ENCODE measurements around the gene FKBP1B. TPM values are rescaled to one million over a fixed set of nuclear protein-coding genes. Genes with fewer than 3 reads are reported as not detected.

FKBP1B gene
- total RNA-seq, 1 donor from 2014 or later = 38.1 TPM

DNA sequence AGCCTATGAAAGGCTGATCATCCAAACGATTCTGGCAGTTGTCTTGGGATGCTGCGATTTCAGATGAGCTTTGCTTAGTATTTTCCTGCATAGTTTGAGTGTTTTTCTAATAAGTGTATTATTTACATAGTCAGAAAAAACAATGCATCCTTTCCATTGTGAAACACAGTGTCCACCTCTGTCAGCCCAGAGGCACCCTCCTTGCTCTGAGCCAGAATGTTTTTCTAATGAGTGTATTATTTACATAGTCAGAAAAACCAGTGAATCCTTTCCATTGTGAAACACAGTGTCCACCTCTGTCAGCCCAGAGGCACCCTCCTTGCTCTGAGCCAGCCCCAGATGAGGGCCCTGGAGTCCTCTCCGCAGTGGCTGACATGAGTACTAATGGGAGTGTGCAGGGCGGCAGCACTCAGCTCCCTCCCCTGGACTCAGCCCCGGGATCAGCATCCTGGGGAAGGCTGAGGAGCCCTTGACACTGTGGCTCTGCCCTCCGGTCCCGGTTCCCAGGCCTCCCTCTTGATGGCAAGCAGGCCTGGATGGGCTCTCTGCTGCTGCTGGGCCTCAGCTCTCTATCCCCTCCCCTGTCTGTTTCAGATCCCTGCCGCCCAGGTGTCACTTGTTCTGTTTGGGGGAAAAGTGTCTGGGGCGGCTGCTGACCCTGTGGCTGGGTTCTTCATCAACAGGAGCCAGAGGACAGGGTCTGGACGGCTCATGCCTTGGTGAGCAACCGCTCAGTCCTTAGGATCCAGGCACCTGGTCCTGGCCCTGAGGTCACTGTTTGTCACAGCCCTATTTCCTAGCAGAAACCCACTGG lies 33.8 kb upstream of the FKBP1B start:
- Mint-ChIP-seq H3K36me3 (ENCODE audit: unreplicated experiment) (no peaks in the 10 kb centered on the region), H3K9me3 (ENCODE audit: unreplicated experiment) (peaks cover 8% of the 10 kb centered on the region), H3K4me1 (ENCODE audit: low read depth, unreplicated experiment) (no peaks in the 10 kb centered on the region), H3K27ac (ENCODE audit: unreplicated experiment) (no peak overlapping the region), H3K27me3 (ENCODE audit: unreplicated experiment) (peaks cover 5% of the 10 kb centered on the region), H3K4me3 (ENCODE audit: unreplicated experiment) (no peak overlapping the region)
- TF ChIP-seq, protein P1, sequence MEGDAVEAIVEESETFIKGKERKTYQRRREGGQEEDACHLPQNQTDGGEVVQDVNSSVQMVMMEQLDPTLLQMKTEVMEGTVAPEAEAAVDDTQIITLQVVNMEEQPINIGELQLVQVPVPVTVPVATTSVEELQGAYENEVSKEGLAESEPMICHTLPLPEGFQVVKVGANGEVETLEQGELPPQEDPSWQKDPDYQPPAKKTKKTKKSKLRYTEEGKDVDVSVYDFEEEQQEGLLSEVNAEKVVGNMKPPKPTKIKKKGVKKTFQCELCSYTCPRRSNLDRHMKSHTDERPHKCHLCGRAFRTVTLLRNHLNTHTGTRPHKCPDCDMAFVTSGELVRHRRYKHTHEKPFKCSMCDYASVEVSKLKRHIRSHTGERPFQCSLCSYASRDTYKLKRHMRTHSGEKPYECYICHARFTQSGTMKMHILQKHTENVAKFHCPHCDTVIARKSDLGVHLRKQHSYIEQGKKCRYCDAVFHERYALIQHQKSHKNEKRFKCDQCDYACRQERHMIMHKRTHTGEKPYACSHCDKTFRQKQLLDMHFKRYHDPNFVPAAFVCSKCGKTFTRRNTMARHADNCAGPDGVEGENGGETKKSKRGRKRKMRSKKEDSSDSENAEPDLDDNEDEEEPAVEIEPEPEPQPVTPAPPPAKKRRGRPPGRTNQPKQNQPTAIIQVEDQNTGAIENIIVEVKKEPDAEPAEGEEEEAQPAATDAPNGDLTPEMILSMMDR (IDR thresholded peaks at IDR 0.05; ENCODE audit: partially characterized antibody, unreplicated experiment) = no peak
- no peak for DNase-seq

DNA sequence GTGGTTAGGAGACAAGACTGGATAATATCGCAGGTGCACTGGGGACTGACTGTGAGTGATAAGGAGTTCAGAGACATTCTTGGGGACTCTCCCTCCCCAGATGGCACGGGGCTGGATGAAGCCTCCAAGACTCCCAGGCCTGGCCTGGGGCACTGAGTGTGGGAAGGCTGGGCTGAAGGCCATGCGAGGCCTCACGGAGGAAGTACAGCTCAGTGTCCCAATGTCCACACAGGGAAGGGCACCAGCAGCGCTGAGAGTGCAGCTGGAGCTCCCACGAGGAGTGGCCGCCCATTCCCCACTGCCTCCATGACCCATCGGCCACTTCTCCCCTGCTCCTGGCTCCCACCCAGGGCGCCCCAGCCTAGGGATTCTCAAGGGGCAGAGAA lies 33.2 kb upstream of the FKBP1B start:
- Mint-ChIP-seq H3K9me3 (ENCODE audit: unreplicated experiment) (peaks cover 8% of the 10 kb centered on the region), H3K36me3 (ENCODE audit: unreplicated experiment) (no peaks in the 10 kb centered on the region)
- TF ChIP-seq, protein P1 (IDR thresholded peaks at IDR 0.05; ENCODE audit: partially characterized antibody, unreplicated experiment) = no peak

GRCh38 chr2:24016853-24017703 lies 32.5 kb upstream of the FKBP1B start:
- TF ChIP-seq, protein P1 (IDR thresholded peaks at IDR 0.05; ENCODE audit: partially characterized antibody, unreplicated experiment) = no peak
- DNase-seq = no peak
- Mint-ChIP-seq H3K4me3 (ENCODE audit: unreplicated experiment) (no peak overlapping the region), H3K27me3 (ENCODE audit: unreplicated experiment) (peaks cover 4% of the 10 kb centered on the region), H3K27ac (ENCODE audit: unreplicated experiment) (no peak overlapping the region), H3K36me3 (ENCODE audit: unreplicated experiment) (no peaks in the 10 kb centered on the region), H3K4me1 (ENCODE audit: low read depth, unreplicated experiment) (no peaks in the 10 kb centered on the region), H3K9me3 (ENCODE audit: unreplicated experiment) (peaks cover 5% of the 10 kb centered on the region)

More for the DNA sequence above, 33.2 kb upstream of the FKBP1B start:
- Mint-ChIP-seq H3K27me3 (ENCODE audit: unreplicated experiment) (peaks cover 5% of the 10 kb centered on the region), H3K4me3 (ENCODE audit: unreplicated experiment) (no peak overlapping the region), H3K27ac (ENCODE audit: unreplicated experiment) (no peak overlapping the region), H3K4me1 (ENCODE audit: low read depth, unreplicated experiment) (no peaks in the 10 kb centered on the region)
- no peak for DNase-seq

GRCh38 chr2:24017711-24018110 lies 31.8 kb upstream of the FKBP1B start:
- TF ChIP-seq, protein P1 (IDR thresholded peaks at IDR 0.05; ENCODE audit: partially characterized antibody, unreplicated experiment) = no peak
- no peak overlapping the region for H3K27ac Mint-ChIP-seq (ENCODE audit: unreplicated experiment)
- no peaks in the 10 kb centered on the region for H3K4me1 Mint-ChIP-seq (ENCODE audit: low read depth, unreplicated experiment)
- H3K4me3 Mint-ChIP-seq (ENCODE audit: unreplicated experiment) = no peak overlapping the region
- peaks cover 4% of the 10 kb centered on the region for H3K27me3 Mint-ChIP-seq (ENCODE audit: unreplicated experiment)
- DNase-seq = no peak
- H3K36me3 Mint-ChIP-seq (ENCODE audit: unreplicated experiment) = no peaks in the 10 kb centered on the region
- no peaks in the 10 kb centered on the region for H3K9me3 Mint-ChIP-seq (ENCODE audit: unreplicated experiment)
